Measurements from ENCODE around the gene NUP98.

NUP98 gene

GRCh38 chr11:3797329-3798090 lies at the start of gene NUP98:
TSS of gene NUP98 (minus strand) at chr11:3797554. CDS start at chr11:3782117, 15,437 bp downstream.
- TF ChIP-seq CTCF (IDR thresholded peaks at IDR 0.05; ENCODE audit: insufficient read depth, missing control alignments) = no peak
- DNase-seq (ENCODE audit: insufficient read length, low spot score) (peak; percentile 52), FAIRE-seq (no peak)

GRCh38 chr11:3845670-3846069 lies 48.3 kb upstream of the NUP98 start:
- DNase-seq (ENCODE audit: insufficient read length, low spot score) (no peak), FAIRE-seq (no peak)
- no peak for TF ChIP-seq CTCF (IDR thresholded peaks at IDR 0.05; ENCODE audit: insufficient read depth, missing control alignments)

GRCh38 chr11:3845246-3845645 lies 47.9 kb upstream of the NUP98 start:
- no peak for DNase-seq (ENCODE audit: insufficient read length, low spot score)
- FAIRE-seq = no peak
- no peak for TF ChIP-seq CTCF (IDR thresholded peaks at IDR 0.05; ENCODE audit: insufficient read depth, missing control alignments)

GRCh38 chr11:3843326-3843725 lies 46.0 kb upstream of the NUP98 start:
- FAIRE-seq = no peak
- TF ChIP-seq CTCF (IDR thresholded peaks at IDR 0.05; ENCODE audit: insufficient read depth, missing control alignments) = no peak
- DNase-seq (ENCODE audit: insufficient read length, low spot score) = no peak

GRCh38 chr11:3841426-3842350 lies 44.3 kb upstream of the NUP98 start:
- peak; percentile 63 for TF ChIP-seq CTCF (IDR thresholded peaks at IDR 0.05; ENCODE audit: insufficient read depth, missing control alignments)
- FAIRE-seq (no peak), DNase-seq (ENCODE audit: insufficient read length, low spot score) (no peak)

- peak; percentile 38 for DNase-seq (ENCODE audit: insufficient read length, low spot score)
- TF ChIP-seq CTCF (IDR thresholded peaks at IDR 0.05; ENCODE audit: insufficient read depth, missing control alignments) = no peak
- no peak for FAIRE-seq
Observed at GRCh38 chr11:3840870-3841425, 43.6 kb upstream of the NUP98 start, which contains the start of gene RHOG. TSS of gene RHOG (minus strand) at chr11:3840959. CDS start at chr11:3828138, 12,821 bp downstream.
